Lung (tissue), 12 donors: Measurements from ENCODE around the gene PATJ. TPM values are rescaled to one million over a fixed set of nuclear protein-coding genes. Genes with fewer than 3 reads are reported as not detected.

Source experiments
- ATAC-seq: fragments of 200-7000 bp; cut with Tn5 transposase; one replicate; pipeline ENCODE4 v1.9.1; 2020; ENCODE audit warnings: moderate number of reproducible peaks; ENCODE audit not compliant: insufficient read depth, low FRiP score
- DNase-seq, 3 donors: peaks; one replicate each; pipeline ENCODE4 v3.0.0-alpha.2; 2013 to 2017
- H3K27ac ChIP-seq, 2 donors: one replicate each; pipeline ENCODE4 v1.5.1; 2013; ENCODE audit warnings: mild to moderate bottlenecking in 2 of 2, moderate library complexity in 2 of 2, control low read depth in 1 of 2, inconsistent platforms in 1 of 2, low read depth in 1 of 2, low read length in 1 of 2
- H3K27me3 ChIP-seq, 3 donors: one replicate each; pipeline ENCODE4 v1.5.1; 2013; ENCODE audit warnings: low read length in 2 of 3; ENCODE audit not compliant: control insufficient read depth in 3 of 3, insufficient read depth in 3 of 3
- H3K36me3 ChIP-seq, 4 donors: one replicate each; pipeline ENCODE4 v1.5.1; 2013; ENCODE audit warnings: low read length in 4 of 4, mild to moderate bottlenecking in 1 of 4, moderate library complexity in 1 of 4; ENCODE audit not compliant: control insufficient read depth in 4 of 4, insufficient read depth in 4 of 4
- H3K4me1 ChIP-seq, 5 donors: one replicate each; pipeline ENCODE4 v1.5.1; 2013; ENCODE audit warnings: low read length in 5 of 5, mild to moderate bottlenecking in 2 of 5, moderate library complexity in 1 of 5; ENCODE audit not compliant: control insufficient read depth in 5 of 5, insufficient read depth in 5 of 5
- H3K4me3 ChIP-seq: one replicate; pipeline ENCODE4 v1.5.1; 2013; ENCODE audit warnings: mild to moderate bottlenecking, control low read depth, moderate library complexity
- H3K9ac ChIP-seq, 2 donors: one replicate each; pipeline ENCODE4 v1.5.1; 2013; ENCODE audit warnings: low read length in 2 of 2, control low read depth in 1 of 2; ENCODE audit not compliant: insufficient read depth in 1 of 2
- H3K9me3 ChIP-seq, 4 donors: one replicate each; pipeline ENCODE4 v1.5.1; 2013; ENCODE audit warnings: low read length in 3 of 4, mild to moderate bottlenecking in 1 of 4, moderate library complexity in 1 of 4; ENCODE audit not compliant: control insufficient read depth in 4 of 4, insufficient read depth in 3 of 4
- CTCF ChIP-seq: IDR thresholded peaks from 2 replicates; pipeline ENCODE4 v1.5.1; 2012; ENCODE audit warnings: mild to moderate bottlenecking; ENCODE audit errors: control extremely low read depth, extremely low read depth
- WGBS, 2 donors: extraction: QIAGEN DNeasy Blood & Tissue Kit; methylation state at CpG; one replicate each; pipeline ENCODE4 v1.1.7; 2013; 5-methylcytosine and 5-hydroxymethylcytosine counted together
- polyA plus RNA-seq, 2 donors: library from polyadenylated mRNA; stranded (reverse); fragments of 200-250 nt; gene quantifications; one replicate each; pipeline ENCODE4 v1.2.1, GENCODE V29; 2013
- total RNA-seq, 2 donors: library from RNA; depleted of rRNA in 1 of 2; stranded (reverse); fragments of >200 nt in 1 of 2; gene quantifications; one replicate each; pipeline ENCODE4 v1.2.1, GENCODE V29; 2014 to 2021
- donor health status: control.
- donor health status: control.
- donor health status: Bipolar disorder and iron deficiency.
- donor health status: healthy.
- donor health status: DM: yes; HTN: yes; CAD: no.

PATJ gene
- total and polyA plus RNA-seq, 4 donors: 5.3 to 115 (median 26.8) TPM

GRCh38 chr1:61950418-61950817 is 208.1 kb downstream of the PATJ start:
- ATAC-seq (no peak), DNase-seq (peak in 1 of 3 donors; percentile 16)
- no peaks in the 10 kb centered on the region for H3K9me3 ChIP-seq
- WGBS, 2 donors: 28 to 42% methylated on average over 2 of the region's 2 CpGs
- no peak overlapping the region for H3K4me3 ChIP-seq
- no peaks in the 10 kb centered on the region for H3K36me3 ChIP-seq
- no peak overlapping the region for H3K9ac ChIP-seq
- no peaks in the 10 kb centered on the region for H3K27me3 ChIP-seq
- TF ChIP-seq CTCF: no peak
- H3K4me1 ChIP-seq: no peaks in the 10 kb centered on the region
- H3K27ac ChIP-seq: no peak overlapping the region

- Histone ChIP-seq H3K27ac (peak overlapping the region in 1 of 2 donors; percentile 59), H3K4me1 (peaks cover 0 to 4% (median 0%) of the 10 kb centered on the region in 5 donors), H3K36me3 (no peaks in the 10 kb centered on the region), H3K9ac (no peak overlapping the region), H3K4me3 (no peak overlapping the region), H3K9me3 (no peaks in the 10 kb centered on the region), H3K27me3 (no peaks in the 10 kb centered on the region)
- no peak for DNase-seq
- no peak for ATAC-seq
- TF ChIP-seq CTCF: no peak
- 76 to 89% methylated on average over 9 of the region's 9 CpGs for WGBS, 2 donors
Observed at GRCh38 chr1:61951731-61952580, 209.7 kb downstream of the PATJ start.

- Histone ChIP-seq H3K4me3 (no peak overlapping the region), H3K9me3 (no peaks in the 10 kb centered on the region), H3K27ac (peak overlapping the region in 1 of 2 donors; percentile 59), H3K9ac (no peak overlapping the region), H3K27me3 (no peaks in the 10 kb centered on the region), H3K4me1 (peaks cover 0 to 4% (median 0%) of the 10 kb centered on the region in 5 donors), H3K36me3 (no peaks in the 10 kb centered on the region)
- WGBS, 2 donors: 65% methylated on average over 1 of the region's 1 CpG
- no peak for ATAC-seq
- no peak for TF ChIP-seq CTCF
- DNase-seq: no peak
Observed at GRCh38 chr1:61952675-61953074, 210.4 kb downstream of the PATJ start.
